GM15510 (cell line): ENCODE measurements around the gene PCNX3.

Experiments
- POLR2A ChIP-seq: IDR thresholded peaks from 3 replicates; pipeline ENCODE4 v1.6.1; 2011; ENCODE audit warnings: borderline replicate concordance; ENCODE audit not compliant: insufficient read length; ENCODE audit errors: extremely low read depth

Gene PCNX3

GRCh38 chr11:65590240-65590738 lies 25.3 kb upstream of the PCNX3 start:
- no peak for TF ChIP-seq POLR2A

- TF ChIP-seq POLR2A: no peak
Measured at GRCh38 chr11:65591939-65592857, 23.4 kb upstream of the PCNX3 start.

- TF ChIP-seq POLR2A: no peak
Measured at GRCh38 chr11:65592858-65593517, 22.6 kb upstream of the PCNX3 start.

GRCh38 chr11:65593518-65594414 lies 21.8 kb upstream of the PCNX3 start:
- no peak for TF ChIP-seq POLR2A

- no peak for TF ChIP-seq POLR2A
Measured at GRCh38 chr11:65595131-65595530, 20.4 kb upstream of the PCNX3 start.

GRCh38 chr11:65595543-65596281 lies 19.9 kb upstream of the PCNX3 start, which contains the start of gene KCNK7:
Gene KCNK7, minus strand, starts transcription at chr11:65595800. Its CDS starts 28 bp downstream, at chr11:65595772.
- TF ChIP-seq POLR2A: no peak

GRCh38 chr11:65596520-65596919 lies 19.1 kb upstream of the PCNX3 start:
- no peak for TF ChIP-seq POLR2A

- no peak for TF ChIP-seq POLR2A
Measured at GRCh38 chr11:65598258-65598699, 17.3 kb upstream of the PCNX3 start.

- TF ChIP-seq POLR2A: peak; percentile 5
Measured at GRCh38 chr11:65599216-65599954, 16.2 kb upstream of the PCNX3 start.

GRCh38 chr11:65599955-65600246 lies 15.7 kb upstream of the PCNX3 start:
- TF ChIP-seq POLR2A: no peak

GRCh38 chr11:65604258-65604657 lies 11.3 kb upstream of the PCNX3 start:
- no peak for TF ChIP-seq POLR2A

GRCh38 chr11:65606876-65607613 lies 8.5 kb upstream of the PCNX3 start:
- TF ChIP-seq POLR2A: no peak
